Trophoblast cell (in vitro differentiated cells and primary cell): ENCODE results near the gene POU2AF2.

Experiments
- DNase-seq, 2 donors: peaks; one replicate each; pipeline ENCODE4 v3.0.0-alpha.2; 2016
- H2AFZ ChIP-seq: 2 replicates; pipeline ENCODE4 v1.6.1; 2013; ENCODE audit warnings: low read length, moderate library complexity, mild to moderate bottlenecking; ENCODE audit not compliant: insufficient read depth, poor library complexity
- H2AK5ac ChIP-seq: 2 replicates; pipeline ENCODE4 v1.6.1; 2013; ENCODE audit warnings: mild to moderate bottlenecking, low read length
- H2BK120ac ChIP-seq: 2 replicates; pipeline ENCODE4 v1.6.1; 2013; ENCODE audit warnings: low read length, mild to moderate bottlenecking, moderate library complexity; ENCODE audit not compliant: insufficient read depth, poor library complexity
- H2BK12ac ChIP-seq: 2 replicates; pipeline ENCODE4 v1.6.1; 2013; ENCODE audit warnings: mild to moderate bottlenecking, low read length, moderate library complexity
- H2BK5ac ChIP-seq: 2 replicates; pipeline ENCODE4 v1.6.1; 2013; ENCODE audit warnings: low read length, low read depth, moderate library complexity, mild to moderate bottlenecking; ENCODE audit not compliant: poor library complexity
- H3K14ac ChIP-seq: 2 replicates; pipeline ENCODE4 v1.6.1; 2013; ENCODE audit warnings: mild to moderate bottlenecking, low read length
- H3K18ac ChIP-seq: 2 replicates; pipeline ENCODE4 v1.6.1; 2013; ENCODE audit warnings: mild to moderate bottlenecking, low read length
- H3K23ac ChIP-seq: 2 replicates; pipeline ENCODE4 v1.6.1; 2013; ENCODE audit warnings: low read length
- H3K27ac ChIP-seq: 2 replicates; pipeline ENCODE4 v1.5.1; 2013; ENCODE audit warnings: low read depth, mild to moderate bottlenecking, inconsistent platforms, low read length, moderate library complexity
- H3K27me3 ChIP-seq: 2 replicates; pipeline ENCODE4 v1.6.1; 2013; ENCODE audit warnings: inconsistent platforms, mild to moderate bottlenecking, low read length, moderate library complexity; ENCODE audit not compliant: insufficient read depth
- H3K36me3 ChIP-seq, 2 experiments: 1 replicate in 1 of 2; 2 replicates in 1 of 2; pipeline ENCODE4 v1.6.1; 2013; ENCODE audit warnings: low read length in 2 of 2, mild to moderate bottlenecking in 2 of 2, moderate library complexity in 1 of 2; ENCODE audit not compliant: insufficient read depth in 2 of 2, control insufficient read depth in 1 of 2
- H3K4ac ChIP-seq: 2 replicates; pipeline ENCODE4 v1.6.1; 2013; ENCODE audit warnings: low read depth, mild to moderate bottlenecking, low read length, moderate library complexity
- H3K4me1 ChIP-seq, 2 experiments: 1 replicate in 1 of 2; 2 replicates in 1 of 2; pipeline ENCODE4 v1.6.1; 2013; ENCODE audit warnings: low read length in 2 of 2, mild to moderate bottlenecking in 2 of 2, moderate library complexity in 1 of 2; ENCODE audit not compliant: insufficient read depth in 2 of 2, control insufficient read depth in 1 of 2
- H3K4me2 ChIP-seq: 2 replicates; pipeline ENCODE4 v1.6.1; 2013; ENCODE audit warnings: inconsistent platforms, mild to moderate bottlenecking, low read length, moderate library complexity
- H3K4me3 ChIP-seq: 2 replicates; pipeline ENCODE4 v1.5.1; 2013; ENCODE audit warnings: mild to moderate bottlenecking, low read depth, low read length, inconsistent platforms
- H3K79me1 ChIP-seq: one replicate; pipeline ENCODE4 v1.6.1; 2013; ENCODE audit warnings: low read length
- H3K79me2 ChIP-seq: 2 replicates; pipeline ENCODE4 v1.6.1; 2013; ENCODE audit warnings: low read length, mild to moderate bottlenecking; ENCODE audit not compliant: control insufficient read depth, insufficient read depth, poor library complexity
- H3K9ac ChIP-seq: 2 replicates; pipeline ENCODE4 v1.6.1; 2013; ENCODE audit warnings: mild to moderate bottlenecking, low read length
- H3K9me3 ChIP-seq: 2 replicates; pipeline ENCODE4 v1.6.1; 2013; ENCODE audit warnings: low read depth, mild to moderate bottlenecking, control low read depth, inconsistent platforms, low read length; ENCODE audit not compliant: insufficient read depth
- H4K12ac ChIP-seq: 2 replicates; pipeline ENCODE4 v1.6.1; 2013; ENCODE audit warnings: low read depth, mild to moderate bottlenecking, low read length, moderate library complexity
- H4K8ac ChIP-seq: 2 replicates; pipeline ENCODE4 v1.6.1; 2013; ENCODE audit warnings: low read depth, mild to moderate bottlenecking, low read length, moderate library complexity
- H4K91ac ChIP-seq: one replicate; pipeline ENCODE4 v1.6.1; 2013; ENCODE audit warnings: low read depth, mild to moderate bottlenecking, low read length, moderate library complexity
- WGBS: extraction: QIAGEN DNeasy Blood & Tissue Kit; methylation state at CpG from one replicate; pipeline ENCODE4 v1.1.7; 2013; ENCODE audit warnings: missing lambda C conversion rate; ENCODE audit not compliant: insufficient read length, insufficient coverage; ENCODE audit errors: extremely low coverage; 5-methylcytosine and 5-hydroxymethylcytosine counted together

The POU2AF2 gene

DNA sequence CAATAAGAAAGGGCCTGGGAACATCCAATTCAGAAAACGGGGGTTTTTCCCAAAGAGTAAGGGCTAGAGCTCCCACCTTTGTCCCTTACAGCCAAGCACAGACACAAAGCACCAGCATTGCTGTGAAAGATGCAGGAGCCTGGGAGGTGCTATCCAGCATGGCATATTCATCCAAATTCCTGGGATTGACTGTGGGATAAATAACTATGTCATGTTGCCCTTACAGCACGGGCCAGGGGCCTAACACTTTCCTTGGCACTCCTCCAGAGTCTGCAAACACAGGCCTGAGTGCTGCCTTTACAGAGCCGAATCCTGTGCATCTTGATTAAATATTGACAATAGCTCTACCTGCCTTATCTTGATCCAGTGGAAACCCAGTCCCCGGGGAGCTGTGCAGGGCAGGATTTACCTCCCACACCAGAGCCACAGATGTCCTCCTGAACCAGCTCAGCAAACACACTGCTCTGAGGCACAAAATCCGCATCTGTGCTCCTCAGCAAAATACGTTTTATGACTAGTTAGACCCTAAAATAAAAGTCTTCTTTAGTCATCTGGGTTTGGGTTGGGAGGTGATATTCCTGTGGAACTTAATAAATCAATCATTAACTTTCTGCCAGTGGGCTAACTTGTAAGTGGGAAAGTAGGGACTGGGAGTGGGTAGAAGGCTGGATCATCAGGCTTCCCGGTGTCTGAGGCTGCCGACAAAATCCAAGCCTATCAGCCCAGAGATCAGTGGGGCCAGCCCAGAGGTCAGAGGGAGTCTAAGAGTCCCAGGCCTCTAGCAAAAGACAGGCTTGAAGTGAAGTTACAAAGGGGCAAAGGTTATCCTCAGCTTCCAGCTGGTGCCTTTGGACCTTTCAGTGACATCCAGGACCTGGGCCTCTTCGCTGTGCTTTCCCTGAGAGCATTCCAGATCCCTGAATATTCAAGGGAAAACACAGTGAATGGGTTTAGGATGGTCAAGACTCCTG, 89.3 kb downstream of the POU2AF2 start:
- Histone ChIP-seq H3K79me1 (peaks cover 19% of the 10 kb centered on the region), H3K14ac (peak overlapping the region; percentile 64), H4K12ac (no peak overlapping the region), H4K8ac (peak overlapping the region; percentile 49), H3K79me2 (no peaks in the 10 kb centered on the region), H2BK12ac (peak overlapping the region; percentile 37), H3K27ac (peak overlapping the region; percentile 87), H3K23ac (no peak overlapping the region), H3K36me3 (no peaks in the 10 kb centered on the region), H2BK5ac (peak overlapping the region; percentile 83), H3K4me3 (no peak overlapping the region), H3K9ac (no peak overlapping the region), H4K91ac (peak overlapping the region; percentile 77), H3K4ac (peak overlapping the region; percentile 37), H3K4me1 (peaks cover 28 to 36% of the 10 kb centered on the region in 2 experiments), H3K27me3 (no peaks in the 10 kb centered on the region), H3K9me3 (no peaks in the 10 kb centered on the region), H2AFZ (peak overlapping the region; percentile 35), H2BK120ac (peak overlapping the region; percentile 82), H3K18ac (peak overlapping the region; percentile 46), H2AK5ac (peak overlapping the region; percentile 47), H3K4me2 (no peak overlapping the region)
- DNase-seq = no peak
- WGBS = no CpG with 5 or more reads among the region's 9 CpGs

DNA sequence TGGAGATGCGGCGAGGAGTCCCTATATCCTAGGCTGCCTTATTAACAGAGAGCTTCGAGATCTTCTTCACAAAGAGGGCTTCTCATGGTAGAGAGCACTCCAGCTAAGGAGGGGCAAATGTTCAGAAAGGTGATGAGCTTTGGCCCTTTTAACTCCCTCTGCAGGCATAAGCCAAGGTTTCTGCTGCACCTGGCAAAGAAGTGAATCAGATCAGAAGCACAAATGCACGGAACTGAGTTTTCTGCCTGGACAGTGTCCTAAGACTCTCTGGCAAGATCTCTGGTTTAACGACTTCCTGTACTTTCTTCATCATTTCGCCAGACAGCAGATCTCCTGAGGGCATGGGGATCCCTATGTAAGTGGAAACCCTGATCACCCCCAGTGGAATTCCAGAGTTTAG, 90.0 kb downstream of the POU2AF2 start:
- Histone ChIP-seq H2AFZ (no peak overlapping the region), H3K9me3 (no peaks in the 10 kb centered on the region), H3K79me1 (peaks cover 18% of the 10 kb centered on the region), H2AK5ac (no peak overlapping the region), H3K4me2 (peak overlapping the region; percentile 21), H3K9ac (no peak overlapping the region), H4K91ac (peak overlapping the region; percentile 77), H3K27ac (peak overlapping the region; percentile 87), H4K8ac (peak overlapping the region; percentile 49), H3K4ac (no peak overlapping the region), H2BK5ac (peak overlapping the region; percentile 34), H3K36me3 (no peaks in the 10 kb centered on the region), H3K14ac (peak overlapping the region; percentile 55), H2BK120ac (peak overlapping the region; percentile 77), H3K4me3 (no peak overlapping the region), H3K23ac (no peak overlapping the region), H3K79me2 (no peaks in the 10 kb centered on the region), H4K12ac (no peak overlapping the region), H3K4me1 (peaks cover 28 to 33% of the 10 kb centered on the region in 2 experiments), H2BK12ac (peak overlapping the region; percentile 37), H3K27me3 (no peaks in the 10 kb centered on the region), H3K18ac (peak overlapping the region; percentile 33)
- no CpG with 5 or more reads among the region's 6 CpGs for WGBS
- DNase-seq = no peak
